ENCODE data around the gene NCF2.
"Not testable (repeated sequence)": the region's sequence is repeated elsewhere in the genome, so short reads cannot be mapped to it uniquely, and the experiment has no call there.

Gene NCF2, protein sequence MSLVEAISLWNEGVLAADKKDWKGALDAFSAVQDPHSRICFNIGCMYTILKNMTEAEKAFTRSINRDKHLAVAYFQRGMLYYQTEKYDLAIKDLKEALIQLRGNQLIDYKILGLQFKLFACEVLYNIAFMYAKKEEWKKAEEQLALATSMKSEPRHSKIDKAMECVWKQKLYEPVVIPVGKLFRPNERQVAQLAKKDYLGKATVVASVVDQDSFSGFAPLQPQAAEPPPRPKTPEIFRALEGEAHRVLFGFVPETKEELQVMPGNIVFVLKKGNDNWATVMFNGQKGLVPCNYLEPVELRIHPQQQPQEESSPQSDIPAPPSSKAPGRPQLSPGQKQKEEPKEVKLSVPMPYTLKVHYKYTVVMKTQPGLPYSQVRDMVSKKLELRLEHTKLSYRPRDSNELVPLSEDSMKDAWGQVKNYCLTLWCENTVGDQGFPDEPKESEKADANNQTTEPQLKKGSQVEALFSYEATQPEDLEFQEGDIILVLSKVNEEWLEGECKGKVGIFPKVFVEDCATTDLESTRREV

DNA sequence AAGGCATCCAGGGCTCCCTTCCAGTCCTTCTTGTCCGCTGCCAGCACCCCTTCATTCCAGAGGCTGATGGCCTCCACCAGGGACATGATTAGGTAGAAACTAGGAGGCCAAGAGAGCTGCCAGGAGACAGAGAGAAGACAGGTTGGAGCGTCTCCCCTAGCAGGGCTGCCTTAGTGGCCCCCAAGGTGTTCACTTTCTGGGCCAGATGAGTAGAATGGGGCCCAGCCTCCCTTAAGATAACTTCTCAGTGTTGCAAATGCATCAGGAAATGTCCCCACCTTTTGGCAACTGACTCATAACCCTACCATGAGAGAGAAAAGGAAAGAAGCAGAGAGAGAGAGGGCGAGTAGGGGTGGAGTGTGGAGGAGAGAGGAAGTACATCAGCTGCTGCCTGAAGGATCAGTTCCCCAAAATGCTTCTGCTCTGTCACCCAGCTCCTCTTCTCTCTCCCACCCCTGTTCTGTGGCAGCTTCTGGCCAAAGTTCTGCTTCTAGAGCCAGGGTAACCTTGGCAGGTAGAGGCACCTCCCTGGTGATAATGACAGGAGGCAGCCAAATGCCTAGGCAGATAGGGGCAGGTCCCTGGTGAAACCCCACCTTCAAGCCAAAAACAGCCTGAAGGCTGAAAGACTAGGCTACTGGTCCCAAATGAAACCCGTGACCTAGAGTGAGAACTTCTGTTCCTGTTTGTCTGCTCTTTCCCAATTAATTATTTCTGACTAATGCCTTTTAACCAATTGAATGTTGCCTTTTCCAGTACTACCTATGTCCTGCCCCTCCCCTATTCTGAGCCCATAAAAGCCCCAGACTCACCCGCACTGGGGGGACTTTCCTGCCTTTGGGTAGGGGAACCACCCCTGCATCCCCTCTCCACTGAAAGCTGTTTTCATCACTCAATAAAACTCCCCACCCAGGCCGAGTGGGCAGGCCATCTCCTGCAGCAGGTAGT lies at the start of gene NCF2:
Gene NCF2 (minus strand): TSS at position 216 of the 948 bp plus-strand sequence. CDS start 130 bp downstream, at position 86.
- no peak for DNase-seq (ENCODE audit: low read depth in 2 of 2, low spot score in 1 of 2)

DNA sequence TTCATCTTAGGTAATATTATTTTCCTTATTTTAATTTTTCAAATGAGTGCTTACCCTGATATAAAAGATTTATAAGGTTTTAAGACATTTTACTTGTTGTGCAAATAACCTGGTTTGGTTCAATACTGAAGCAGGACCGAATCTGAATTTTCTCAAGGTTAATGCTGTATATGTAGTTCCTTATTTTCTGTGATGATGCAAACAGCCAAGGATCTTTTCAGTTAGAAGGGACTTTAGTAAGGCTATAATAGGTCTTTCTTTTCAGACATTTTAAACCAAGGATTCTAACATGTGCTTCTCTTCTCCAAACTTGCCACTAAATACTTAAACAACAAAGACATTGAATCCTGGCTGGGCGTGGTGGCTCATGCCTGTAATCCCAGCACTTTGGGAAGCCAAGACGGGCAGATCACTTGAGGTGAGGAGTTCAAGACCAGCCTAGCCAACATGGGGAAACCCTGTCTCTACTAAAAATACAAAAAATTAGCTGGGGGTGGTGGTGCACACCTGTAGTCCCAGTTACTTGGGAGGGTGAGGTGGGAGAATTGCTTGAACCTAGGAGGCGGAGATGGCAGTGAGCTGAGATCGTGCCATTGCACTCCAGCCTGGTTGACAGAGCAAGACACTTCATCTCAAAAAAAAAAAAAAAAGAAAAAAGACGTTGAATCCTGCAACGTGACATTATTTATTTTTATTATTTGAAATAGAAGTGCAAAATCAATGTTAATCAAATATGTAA lies 48.6 kb upstream of the NCF2 start:
- DNase-seq (ENCODE audit: low read depth in 2 of 2, low spot score in 1 of 2) = no peak

DNA sequence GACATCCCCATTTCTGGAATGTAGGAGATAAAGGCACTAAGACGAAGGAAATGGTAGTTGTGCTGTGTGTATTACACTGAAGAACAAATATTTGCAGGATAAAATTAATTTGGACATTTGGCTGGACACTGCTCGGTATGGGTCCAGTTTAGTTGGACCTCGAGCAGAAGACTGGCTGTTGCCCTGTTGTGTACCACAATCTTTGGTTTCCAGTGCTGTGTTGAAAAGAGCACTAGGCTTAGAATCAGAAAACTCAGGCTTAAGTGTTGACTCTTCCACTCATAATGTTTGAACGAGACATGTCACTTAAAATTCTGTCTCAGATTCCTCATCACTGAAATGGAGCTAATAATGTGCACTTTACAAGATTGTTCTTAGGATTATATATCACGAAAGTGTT lies 46.5 kb upstream of the NCF2 start:
- no peak for DNase-seq (ENCODE audit: low read depth in 2 of 2, low spot score in 1 of 2)

DNA sequence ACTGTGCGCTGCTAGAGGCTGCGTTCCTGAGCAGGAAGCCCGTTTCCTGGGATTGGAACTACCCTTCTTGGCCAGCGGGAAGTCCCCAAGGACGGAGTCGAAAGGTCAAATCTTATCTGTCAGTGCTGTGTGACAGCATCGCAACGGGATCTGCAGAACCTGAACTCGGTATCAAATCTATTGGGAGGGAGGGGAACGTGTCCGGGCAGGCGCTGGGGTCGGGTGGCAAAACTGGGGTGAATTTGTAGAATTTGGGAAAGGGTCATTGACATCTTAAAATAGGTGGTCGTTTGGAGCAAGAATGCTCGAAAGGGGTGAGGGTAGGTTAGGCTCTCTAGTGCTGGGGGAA lies 46.0 kb upstream of the NCF2 start:
- DNase-seq (ENCODE audit: low read depth in 2 of 2, low spot score in 1 of 2) = no peak

DNA sequence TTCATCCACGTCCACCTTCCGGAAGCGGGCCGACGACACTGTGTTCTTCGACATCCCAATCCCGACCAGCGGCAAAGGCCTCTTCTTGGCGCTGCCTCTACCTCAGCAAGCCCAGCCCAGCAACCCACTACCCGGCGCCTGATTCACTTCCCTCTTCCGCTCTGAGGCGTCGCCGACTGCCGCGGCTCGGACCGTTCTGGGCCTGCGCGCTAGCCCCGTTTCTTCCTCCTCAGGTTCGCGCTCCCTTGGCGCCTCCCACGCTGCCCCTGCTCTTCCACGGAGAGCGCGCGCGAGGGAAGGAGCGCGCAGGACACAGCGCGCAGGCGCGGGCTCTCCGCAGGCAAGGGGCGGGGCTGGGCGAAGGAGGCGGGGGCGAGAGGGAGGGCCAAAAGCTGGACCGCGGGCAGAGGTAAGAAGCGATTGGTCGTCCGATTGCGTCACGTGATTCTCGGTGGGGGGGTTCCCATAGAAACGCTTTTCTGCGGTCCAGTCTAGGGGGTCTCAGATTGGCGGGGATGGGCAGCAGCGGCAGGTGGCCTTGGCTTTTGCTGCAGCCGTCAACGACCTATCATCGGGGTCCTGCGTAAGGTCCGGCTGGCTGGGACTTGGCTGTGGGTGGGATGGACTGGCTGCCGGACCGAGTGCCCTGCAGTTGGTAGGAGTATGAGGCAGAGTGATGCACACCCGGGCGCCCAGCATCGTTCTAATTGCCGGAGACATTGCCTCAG lies 45.5 kb upstream of the NCF2 start, which contains the start of gene ARPC5:
Gene ARPC5 (minus strand): TSS at position 178 of the 728 bp plus-strand sequence. CDS start 124 bp downstream, at position 54.
- peak; percentile 90 to 92 for DNase-seq (ENCODE audit: low read depth in 2 of 2, low spot score in 1 of 2)

DNA sequence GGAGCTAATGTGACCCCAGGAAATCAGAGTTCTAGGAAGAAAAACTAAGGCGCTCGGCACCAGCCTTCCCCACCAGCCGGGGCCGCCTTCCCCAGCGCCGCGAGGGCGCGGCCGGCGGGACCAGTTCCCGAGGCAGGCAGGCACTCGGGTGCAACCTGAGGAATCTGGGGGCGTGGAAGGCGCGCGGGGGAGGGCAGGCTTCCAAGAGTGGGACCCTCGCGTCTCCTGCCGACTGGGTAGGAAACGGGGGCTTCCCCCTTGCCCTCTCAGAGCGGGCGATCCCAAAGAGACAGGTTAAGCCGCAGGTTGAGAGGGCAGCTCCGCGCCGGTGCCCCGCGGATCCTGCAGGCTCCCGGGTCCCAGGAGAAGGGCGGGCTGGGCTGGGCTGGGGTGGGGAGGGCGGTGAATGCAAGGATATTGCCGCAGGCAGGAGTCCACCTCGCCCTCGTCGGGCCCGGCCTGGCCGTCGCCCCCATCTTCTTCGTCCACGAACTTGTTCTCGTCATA lies 44.9 kb upstream of the NCF2 start:
- DNase-seq (ENCODE audit: low read depth in 2 of 2, low spot score in 1 of 2) = no peak

DNA sequence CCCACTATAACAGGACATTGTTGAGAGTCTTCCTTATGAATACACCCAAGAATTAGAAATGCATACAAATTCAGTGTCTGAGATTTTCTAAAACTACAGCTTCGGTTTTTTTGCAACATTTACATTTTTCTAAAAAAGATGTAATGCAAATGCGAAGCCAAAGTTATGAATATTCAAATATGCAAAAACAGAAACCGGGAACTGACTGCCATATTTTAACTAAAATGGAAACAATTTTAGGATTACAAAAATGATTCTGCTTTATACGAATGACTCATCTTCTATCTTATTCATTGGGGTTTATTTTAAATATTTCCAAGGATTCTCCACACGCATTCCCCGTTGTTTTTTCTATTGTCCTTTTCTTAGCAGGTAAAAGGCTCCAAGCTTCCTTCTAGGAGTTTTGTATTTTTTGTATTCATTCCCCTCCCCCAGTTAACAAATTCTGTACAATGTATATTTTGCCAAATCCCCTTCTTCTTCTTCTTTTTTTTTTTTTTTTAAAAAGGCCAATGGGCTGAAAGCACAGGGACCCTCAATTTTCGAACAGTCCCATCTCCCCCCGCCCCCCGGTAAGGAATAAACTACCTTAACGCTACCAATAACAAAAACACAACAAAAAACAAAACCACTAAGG lies 44.3 kb upstream of the NCF2 start:
- DNase-seq (ENCODE audit: low read depth in 2 of 2, low spot score in 1 of 2) = no peak

DNA sequence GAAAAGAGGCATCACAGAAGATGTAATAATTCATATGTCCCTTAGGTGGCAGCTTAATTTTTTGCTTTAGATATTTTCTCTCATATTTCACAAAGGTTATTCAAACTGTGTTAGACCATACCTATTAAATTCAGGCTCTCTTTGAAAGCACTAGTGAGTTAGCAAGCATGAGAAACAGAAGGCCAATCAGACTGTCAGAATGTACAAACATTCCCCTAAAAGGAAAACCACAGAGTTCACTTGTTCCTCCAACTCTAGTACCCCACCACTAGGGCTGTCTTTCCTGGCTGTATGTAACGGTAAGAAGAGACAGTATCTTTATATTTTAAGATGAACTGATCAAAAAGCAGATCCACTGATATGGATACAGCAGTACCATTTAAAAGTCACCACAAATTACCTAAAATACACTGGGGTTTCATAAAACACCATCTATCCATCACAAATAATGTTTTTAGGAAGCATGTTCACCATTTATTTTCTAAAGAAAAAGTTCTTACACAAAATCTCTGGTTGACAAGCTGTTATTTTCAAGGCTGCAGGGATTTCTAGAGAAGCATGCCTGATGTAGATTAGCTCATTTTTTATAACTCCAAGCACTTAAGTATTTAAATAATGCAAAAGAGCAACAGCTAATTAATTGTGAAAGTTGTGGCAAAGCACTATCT lies 43.6 kb upstream of the NCF2 start:
- no peak for DNase-seq (ENCODE audit: low read depth in 2 of 2, low spot score in 1 of 2)

DNA sequence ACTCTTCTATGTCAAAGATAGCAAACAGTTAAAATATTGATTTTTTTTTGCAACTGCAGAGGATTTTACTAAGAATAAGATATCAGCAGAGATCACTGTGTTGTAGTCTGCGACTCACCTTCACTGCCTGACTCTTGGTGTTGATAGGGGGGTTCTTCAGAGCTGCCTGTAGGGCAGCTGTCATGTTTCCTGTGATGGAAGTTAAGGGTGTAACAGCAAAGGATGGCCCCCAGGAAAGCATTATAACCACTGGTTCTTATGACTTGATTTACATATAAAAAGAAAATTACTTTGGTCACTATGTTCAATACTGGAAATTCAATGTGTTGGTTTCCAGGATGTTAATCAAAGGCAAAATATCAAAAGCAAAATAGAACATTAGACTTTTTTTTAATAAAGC lies 42.7 kb upstream of the NCF2 start:
- no peak for DNase-seq (ENCODE audit: low read depth in 2 of 2, low spot score in 1 of 2)

DNA sequence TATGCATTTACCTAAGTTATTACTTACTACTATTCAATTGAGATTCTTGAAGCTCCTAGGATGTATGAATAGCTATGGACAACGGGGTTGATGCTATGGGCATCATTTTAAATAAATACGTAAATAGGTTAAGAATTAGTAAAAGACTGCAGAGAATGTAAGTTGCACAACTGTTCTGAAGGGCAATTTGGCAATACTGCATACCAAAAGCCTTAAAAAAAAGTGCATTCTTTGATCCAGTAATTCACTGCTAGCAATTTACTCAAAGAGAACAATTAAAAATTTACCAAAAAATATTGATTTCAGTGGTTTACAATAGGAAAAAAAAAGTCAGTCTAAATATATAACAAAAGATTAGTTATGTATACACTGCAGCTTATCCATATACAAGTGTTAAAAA lies 41.9 kb upstream of the NCF2 start:
- no peak for DNase-seq (ENCODE audit: low read depth in 2 of 2, low spot score in 1 of 2)

DNA sequence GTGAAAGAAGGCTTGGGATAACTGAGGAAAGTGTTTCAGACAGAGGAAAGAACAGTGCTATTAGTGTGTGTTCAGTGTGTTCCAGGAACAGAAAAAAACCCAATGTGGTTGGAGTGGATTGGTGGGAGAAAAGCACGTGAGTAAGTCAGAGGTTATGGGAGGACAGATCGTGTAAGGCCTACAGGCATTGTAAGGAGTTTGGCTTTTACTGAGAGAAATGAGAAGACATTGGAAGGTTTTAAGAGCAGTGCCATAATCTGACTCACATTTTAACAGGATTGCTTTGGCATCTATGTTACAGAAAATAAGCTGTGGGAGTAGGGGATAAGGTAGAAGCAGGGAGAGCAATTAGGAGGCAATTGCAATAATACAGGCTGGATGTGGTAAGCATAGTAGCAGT lies 40.5 kb upstream of the NCF2 start:
- DNase-seq (ENCODE audit: low read depth in 2 of 2, low spot score in 1 of 2) = no peak

DNA sequence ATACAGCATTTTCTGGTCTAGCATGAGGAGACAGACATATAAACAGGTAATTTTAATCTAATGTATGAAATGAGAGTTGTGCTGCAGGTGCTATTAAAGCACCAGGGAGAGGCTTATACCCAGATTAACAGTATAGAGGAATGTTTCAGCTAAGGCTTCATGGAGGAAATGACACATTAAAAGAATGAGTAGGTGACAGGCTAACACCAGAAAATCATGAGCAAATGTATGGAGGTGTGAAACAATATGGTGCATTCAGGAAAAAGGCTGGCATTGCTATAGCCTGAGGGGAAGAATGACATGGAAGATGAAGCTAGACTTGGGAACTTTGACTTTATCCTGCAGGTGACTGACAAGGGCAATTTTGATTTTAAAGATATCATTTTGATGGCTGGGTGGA lies 38.3 kb upstream of the NCF2 start:
- no peak for DNase-seq (ENCODE audit: low read depth in 2 of 2, low spot score in 1 of 2)

DNA sequence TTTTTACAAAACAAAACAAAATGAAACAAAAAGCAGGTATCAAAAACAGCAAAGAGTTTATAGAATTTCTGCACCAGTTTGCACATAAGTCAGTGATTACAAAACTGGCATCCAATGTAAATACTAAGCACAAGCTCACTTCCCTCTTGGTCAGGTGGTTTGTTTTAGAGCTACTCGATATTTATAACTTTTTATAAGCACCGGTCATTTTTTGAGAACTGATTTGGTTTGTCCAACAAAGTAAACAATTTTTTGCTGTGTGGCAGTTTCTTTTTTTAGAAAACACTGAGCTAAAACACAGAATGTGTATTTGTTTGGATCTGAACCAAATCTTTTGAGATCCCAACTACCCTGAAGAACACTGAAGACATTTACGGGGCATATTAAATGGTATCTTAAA lies 36.0 kb upstream of the NCF2 start:
- not testable (repeated sequence) for DNase-seq (ENCODE audit: low read depth in 2 of 2, low spot score in 1 of 2)

DNA sequence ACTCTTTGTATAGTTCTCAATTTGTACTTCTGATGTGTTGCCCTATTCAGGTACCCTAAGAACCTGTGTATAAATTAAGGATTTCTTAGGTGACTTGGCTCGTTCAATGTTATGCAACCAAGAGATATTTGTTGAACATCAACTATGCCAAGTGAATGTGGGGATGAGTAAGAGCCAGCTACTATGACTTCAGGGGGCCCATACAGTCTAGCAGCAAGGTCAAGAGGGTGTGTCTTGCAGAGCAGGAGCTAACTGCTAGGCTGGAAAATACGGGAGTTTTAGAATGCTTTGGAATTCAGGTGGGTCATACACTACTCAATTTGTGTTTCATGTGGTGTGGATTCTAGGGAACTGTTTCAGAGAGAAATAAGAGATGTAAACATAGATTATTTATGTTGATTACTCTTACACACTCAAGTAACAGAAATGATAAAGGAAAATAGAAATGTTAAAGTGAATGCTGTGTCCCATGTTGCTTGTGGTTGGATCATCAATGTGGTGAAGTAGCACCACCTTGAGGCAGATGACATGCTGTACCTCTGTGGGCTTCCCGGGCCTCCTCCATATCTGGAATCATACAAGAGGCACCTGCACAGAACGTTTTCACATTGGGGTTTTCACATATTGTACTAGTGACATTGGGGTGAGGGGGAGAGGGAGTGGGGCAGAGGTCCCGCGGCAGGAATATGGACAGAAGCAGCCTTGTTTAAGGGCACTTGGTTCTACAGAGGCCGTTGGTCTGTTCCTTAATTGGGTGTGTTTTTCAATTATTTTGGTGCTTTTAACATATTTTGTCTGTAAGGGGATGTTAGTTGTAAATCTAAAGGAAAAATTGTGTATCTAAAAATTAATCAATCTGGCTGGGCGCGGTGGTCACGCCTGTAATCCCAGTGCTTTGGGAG lies 32.9 kb upstream of the NCF2 start:
- no peak for DNase-seq (ENCODE audit: low read depth in 2 of 2, low spot score in 1 of 2)

DNA sequence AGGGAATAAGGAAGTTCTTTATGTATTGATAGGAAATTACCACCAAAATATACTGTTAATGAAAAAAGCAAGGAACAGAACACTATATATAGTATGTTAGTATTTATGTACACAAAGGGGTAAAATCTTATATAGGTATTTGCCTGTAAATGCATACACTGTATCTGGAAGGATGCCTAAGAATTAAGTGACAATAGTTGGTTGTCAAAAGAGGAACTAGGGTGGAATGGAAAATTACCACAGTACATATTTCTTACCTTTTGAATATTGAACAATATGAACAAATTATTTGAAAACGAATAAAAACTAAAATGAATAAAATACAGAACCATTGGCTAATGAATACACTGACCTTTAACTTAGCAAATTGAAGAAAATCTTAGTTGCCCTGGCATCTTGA lies 31.8 kb upstream of the NCF2 start:
- no peak for DNase-seq (ENCODE audit: low read depth in 2 of 2, low spot score in 1 of 2)

DNA sequence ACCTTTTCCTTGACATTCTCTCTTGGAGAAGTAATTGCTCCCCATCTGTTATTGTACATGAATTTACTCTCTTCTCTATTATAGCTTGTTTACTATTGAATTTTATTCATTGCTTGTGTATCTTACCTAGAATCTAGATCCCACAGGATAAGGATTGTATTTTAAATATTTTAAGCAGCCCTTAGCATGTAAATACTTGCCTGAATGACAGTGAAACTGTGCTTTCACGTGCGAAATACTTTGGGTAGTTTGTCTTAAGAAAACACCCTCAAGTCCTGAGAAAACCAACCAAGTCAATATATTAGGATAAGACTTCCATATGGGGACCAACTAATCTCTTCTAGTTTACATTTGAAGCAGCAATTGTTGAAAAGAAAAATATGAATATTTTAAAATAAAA lies 30.1 kb upstream of the NCF2 start:
- DNase-seq (ENCODE audit: low read depth in 2 of 2, low spot score in 1 of 2) = no peak

DNA sequence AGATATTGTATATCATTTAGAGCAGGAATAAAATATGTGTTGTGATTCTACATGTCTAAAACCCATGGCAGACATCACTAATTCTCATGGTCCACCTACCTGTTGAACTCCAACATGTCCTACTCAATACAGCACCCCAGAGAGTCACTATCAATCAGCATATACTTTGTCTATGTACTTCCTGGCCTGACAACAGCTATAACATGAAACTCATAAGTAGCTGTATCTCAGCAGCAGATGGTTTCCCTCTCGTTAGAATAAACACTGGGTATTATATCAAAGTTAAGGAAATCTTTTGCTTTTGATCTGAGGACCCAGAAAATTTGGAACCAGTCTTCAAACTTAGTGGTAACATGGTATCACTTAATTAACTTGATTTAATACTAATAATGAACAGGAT lies 29.5 kb upstream of the NCF2 start:
- no peak for DNase-seq (ENCODE audit: low read depth in 2 of 2, low spot score in 1 of 2)

DNA sequence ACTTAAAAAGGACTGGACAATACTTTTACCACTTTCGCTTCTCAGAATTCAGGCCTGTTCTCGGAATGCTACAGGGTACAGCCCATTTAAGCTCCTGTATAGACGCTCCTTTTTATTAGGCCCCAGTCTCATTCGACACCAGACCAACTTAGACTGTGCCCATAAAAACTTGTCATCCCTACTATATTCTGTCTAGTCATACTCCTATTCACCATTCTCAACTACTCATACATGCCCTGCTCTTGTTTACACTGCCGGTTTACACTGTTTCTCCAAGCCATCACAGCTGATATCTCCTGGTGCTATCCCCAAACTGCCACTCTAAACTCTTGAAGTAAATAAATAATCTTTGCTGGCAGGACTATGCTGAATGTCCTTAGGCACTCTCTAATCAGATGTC lies 27.9 kb upstream of the NCF2 start:
- not testable (repeated sequence) for DNase-seq (ENCODE audit: low read depth in 2 of 2, low spot score in 1 of 2)
